CMK (cell line): ENCODE data around the gene TAF1B.

Source experiments
- DNase-seq: peaks from one replicate; pipeline ENCODE4 v3.0.0-alpha.2; 2010; ENCODE audit warnings: low read depth

Gene TAF1B

GRCh38 chr2:9941996-9942390 lies 98.7 kb downstream of the TAF1B start:
- no peak for DNase-seq

- DNase-seq: no peak
Measured at GRCh38 chr2:9944330-9944758, 101.1 kb downstream of the TAF1B start.

GRCh38 chr2:9945596-9945995 lies 102.3 kb downstream of the TAF1B start:
- DNase-seq: no peak

- no peak for DNase-seq
Measured at GRCh38 chr2:9946076-9946475, 102.8 kb downstream of the TAF1B start.

- no peak for DNase-seq
Measured at GRCh38 chr2:9946818-9947217, 103.5 kb downstream of the TAF1B start.

GRCh38 chr2:9948721-9949120 lies 105.4 kb downstream of the TAF1B start:
- no peak for DNase-seq

- no peak for DNase-seq
Measured at GRCh38 chr2:9949239-9949991, 106.1 kb downstream of the TAF1B start.

GRCh38 chr2:9949992-9950520 lies 106.8 kb downstream of the TAF1B start:
- DNase-seq: no peak

- no peak for DNase-seq
Measured at GRCh38 chr2:9950521-9951271, 107.4 kb downstream of the TAF1B start.

- no peak for DNase-seq
Measured at GRCh38 chr2:9951272-9951521, 107.9 kb downstream of the TAF1B start.

- peak; percentile 80 for DNase-seq
Measured at GRCh38 chr2:9951522-9952285, 108.4 kb downstream of the TAF1B start, which contains the start of gene GRHL1. Gene GRHL1 (plus strand): TSS chr2:9951693. CDS start chr2:9951834, 141 bp downstream.

- DNase-seq: no peak
Measured at GRCh38 chr2:9952286-9952737, 109.0 kb downstream of the TAF1B start.

- no peak for DNase-seq
Measured at GRCh38 chr2:9952856-9953503, 109.7 kb downstream of the TAF1B start.

GRCh38 chr2:9954136-9954535 lies 110.9 kb downstream of the TAF1B start:
- DNase-seq: no peak

- no peak for DNase-seq
Measured at GRCh38 chr2:9958057-9958456, 114.8 kb downstream of the TAF1B start.

GRCh38 chr2:9959262-9959661 lies 116.0 kb downstream of the TAF1B start:
- DNase-seq: no peak

GRCh38 chr2:9961013-9961412 lies 117.7 kb downstream of the TAF1B start:
- DNase-seq: peak; percentile 52

GRCh38 chr2:9964334-9964980 lies 121.2 kb downstream of the TAF1B start:
- DNase-seq: no peak

- DNase-seq: no peak
Measured at GRCh38 chr2:9965119-9965822, 122.0 kb downstream of the TAF1B start.

- no peak for DNase-seq
Measured at GRCh38 chr2:9966491-9967022, 123.3 kb downstream of the TAF1B start.
